CD4-positive, alpha-beta T cell treated with Interferon alpha-2 for 1 hour (primary cell): Measurements from ENCODE around the gene PROS1.
"Not testable (repeated sequence)": the region's sequence is repeated elsewhere in the genome, so short reads cannot be mapped to it uniquely, and the experiment has no call there.

Source experiments
- DNase-seq, 2 donors: peaks; one replicate each; pipeline ENCODE4 v3.0.0-alpha.2; 2020 to 2022

Gene PROS1

GRCh38 chr3:93969443-93969842 lies 4.3 kb downstream of the PROS1 start:
- no peak for DNase-seq

GRCh38 chr3:93965106-93965505 lies 8.6 kb downstream of the PROS1 start:
- not testable (repeated sequence) for DNase-seq

DNA sequence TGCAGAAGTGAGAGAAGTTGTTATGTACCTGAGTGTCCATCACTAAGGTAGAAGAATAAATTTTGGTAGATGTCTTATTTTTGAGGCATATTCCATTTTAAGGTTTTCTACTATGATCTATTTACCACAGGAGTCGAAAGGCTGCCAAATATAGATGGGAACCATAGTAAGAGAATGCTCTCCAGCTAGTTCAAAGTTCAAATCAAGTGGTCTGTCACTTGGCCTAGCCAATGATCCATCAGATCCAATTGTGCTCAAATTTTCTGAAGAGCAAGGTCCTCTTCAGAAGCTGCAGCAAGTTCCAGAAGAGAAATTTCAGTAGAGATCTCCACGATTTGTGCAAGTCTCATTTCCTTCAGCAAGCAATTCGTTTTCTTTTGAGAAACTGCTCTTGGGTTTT lies 10.9 kb downstream of the PROS1 start:
- DNase-seq, result no peak

- no peak for DNase-seq
Observed at GRCh38 chr3:93961489-93961888, 12.2 kb downstream of the PROS1 start.

DNA sequence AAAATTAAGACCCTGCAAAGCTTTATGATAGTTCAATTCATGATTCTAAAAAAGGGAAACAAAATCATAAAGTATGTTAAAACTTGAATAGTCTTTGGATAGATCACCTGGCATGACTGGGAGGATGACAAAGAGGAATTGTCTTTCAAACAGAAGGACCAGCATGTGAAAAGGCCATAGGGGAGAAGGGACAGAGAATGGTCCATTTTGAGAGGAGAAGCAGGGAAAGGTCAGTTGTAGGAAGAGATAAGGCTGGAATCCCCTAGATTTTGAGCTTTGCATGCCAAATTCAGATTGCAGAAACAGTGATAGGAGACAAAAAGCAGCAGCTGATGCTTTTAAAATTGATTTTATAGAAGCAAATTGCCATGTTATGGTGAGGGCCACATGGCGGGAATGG lies 12.7 kb downstream of the PROS1 start:
- no peak for DNase-seq

- not testable (repeated sequence) for DNase-seq
Observed at GRCh38 chr3:93949958-93950357, 23.7 kb downstream of the PROS1 start.

GRCh38 chr3:93937485-93937884 lies 36.2 kb downstream of the PROS1 start:
- not testable (repeated sequence) for DNase-seq

- no peak for DNase-seq
Observed at GRCh38 chr3:93936549-93936948, 37.1 kb downstream of the PROS1 start.

- no peak for DNase-seq
Observed at GRCh38 chr3:93934366-93935046, 39.2 kb downstream of the PROS1 start.

DNA sequence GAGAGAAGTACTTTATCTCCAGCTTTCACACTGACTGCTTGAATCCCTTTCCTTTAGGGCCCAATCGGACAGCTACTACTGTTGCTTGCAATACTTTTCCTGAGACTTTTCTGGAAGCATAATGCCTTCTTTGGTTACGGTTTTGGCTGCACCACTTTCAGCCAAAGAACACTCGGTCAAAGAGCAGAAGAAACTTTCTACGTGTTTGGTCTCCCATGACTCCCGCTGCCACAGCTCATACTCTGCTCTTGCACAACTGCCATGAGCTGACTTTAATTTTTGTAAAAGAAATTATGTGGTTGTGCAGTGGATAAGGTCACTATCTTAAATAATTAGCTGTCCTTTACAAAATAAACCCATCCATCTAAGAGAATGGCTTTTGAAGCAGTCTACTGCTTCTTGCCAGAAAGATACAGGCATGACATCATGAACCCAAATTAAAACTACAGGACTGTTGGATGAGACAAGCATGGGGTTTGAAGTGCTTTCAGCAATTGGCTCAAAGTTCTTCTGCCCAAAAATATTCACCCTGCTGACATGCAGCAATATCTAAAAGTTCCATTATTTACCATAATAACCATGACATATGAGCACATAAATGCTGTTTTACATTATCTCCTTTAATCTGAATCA lies 42.0 kb downstream of the PROS1 start:
- DNase-seq, result no peak

DNA sequence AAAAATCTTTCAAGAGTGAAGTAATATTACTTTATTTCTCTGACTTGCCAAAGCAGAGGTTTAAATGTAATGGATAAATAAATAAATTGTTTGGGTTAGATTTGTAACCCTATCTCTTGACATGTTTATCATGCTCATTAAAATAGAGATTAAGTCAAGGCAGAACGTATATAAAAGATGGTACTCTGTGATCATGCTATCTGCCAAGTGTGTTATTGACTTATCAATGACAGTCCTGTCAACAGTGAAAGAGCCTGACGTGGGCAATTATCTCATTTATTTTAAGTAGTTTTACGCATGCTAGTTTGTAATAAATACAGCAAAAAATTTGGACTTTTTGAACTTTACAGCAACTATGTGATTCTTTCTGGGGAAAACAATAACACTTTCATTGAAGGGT lies 43.7 kb downstream of the PROS1 start:
- no peak for DNase-seq

GRCh38 chr3:93926789-93927188 lies 46.9 kb downstream of the PROS1 start:
- DNase-seq, result no peak

DNA sequence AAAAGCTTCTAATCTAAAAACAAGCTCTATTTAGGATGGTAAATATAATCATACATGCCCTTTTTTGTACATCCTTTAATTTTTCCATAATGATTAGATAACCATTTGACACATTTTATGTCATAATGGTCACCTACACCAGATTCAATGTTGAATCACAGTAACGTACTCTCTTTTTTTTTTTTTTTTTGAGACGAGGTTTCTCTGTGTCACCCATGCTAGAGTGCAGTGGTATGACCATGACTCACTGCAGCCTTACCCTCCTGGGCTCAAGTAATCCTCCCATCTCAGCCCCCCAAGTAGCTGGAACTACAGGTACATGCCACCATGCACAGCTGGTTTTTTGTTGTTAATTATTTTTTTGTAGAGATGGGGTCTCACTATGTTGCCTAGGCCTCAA lies 49.2 kb downstream of the PROS1 start:
- no peak for DNase-seq

DNA sequence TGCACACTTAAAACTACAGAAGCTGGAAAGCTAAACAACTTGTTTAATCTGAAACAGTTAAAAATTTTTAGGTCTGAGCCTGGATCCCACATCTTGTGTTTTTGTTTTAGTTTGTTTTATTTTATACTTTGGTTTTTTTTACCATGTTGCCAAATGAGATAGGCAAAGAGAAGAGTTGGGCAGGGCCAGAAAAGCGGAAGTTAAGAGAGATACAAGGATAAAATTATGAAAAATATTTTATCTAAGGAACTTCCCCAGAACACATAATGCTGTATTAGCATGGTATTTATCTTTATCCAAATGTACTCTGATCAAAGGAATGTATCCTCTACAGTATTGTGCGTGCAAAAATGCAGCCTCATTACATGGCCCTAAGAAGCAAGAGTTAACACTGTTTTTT lies 50.7 kb downstream of the PROS1 start:
- no peak for DNase-seq

- not testable (repeated sequence) for DNase-seq
Observed at GRCh38 chr3:93917546-93918029, 56.1 kb downstream of the PROS1 start.

GRCh38 chr3:93913623-93914022 lies 60.1 kb downstream of the PROS1 start:
- DNase-seq, result not testable (repeated sequence)

GRCh38 chr3:93911206-93911605 lies 62.5 kb downstream of the PROS1 start:
- no peak for DNase-seq

DNA sequence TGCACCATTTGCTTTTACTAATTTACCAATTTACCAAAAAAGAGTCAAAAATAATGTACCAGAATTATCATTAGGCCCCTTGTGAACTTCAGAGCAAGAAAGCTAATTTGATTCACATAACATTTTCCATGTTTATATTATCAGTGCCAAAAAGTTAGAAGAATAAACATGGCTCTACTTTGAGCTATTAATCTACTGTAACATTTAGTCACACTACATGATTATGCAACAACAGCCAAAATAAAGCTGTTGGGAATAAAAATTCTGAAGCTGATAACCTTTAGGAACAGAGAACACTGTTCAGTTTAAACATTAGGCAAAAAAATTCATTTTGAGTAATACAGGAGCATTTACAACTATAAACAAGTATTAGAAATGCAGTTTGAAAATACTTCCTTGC lies 63.6 kb downstream of the PROS1 start:
- DNase-seq, result no peak

- no peak for DNase-seq
Observed at GRCh38 chr3:93907132-93907531, 66.6 kb downstream of the PROS1 start.

DNA sequence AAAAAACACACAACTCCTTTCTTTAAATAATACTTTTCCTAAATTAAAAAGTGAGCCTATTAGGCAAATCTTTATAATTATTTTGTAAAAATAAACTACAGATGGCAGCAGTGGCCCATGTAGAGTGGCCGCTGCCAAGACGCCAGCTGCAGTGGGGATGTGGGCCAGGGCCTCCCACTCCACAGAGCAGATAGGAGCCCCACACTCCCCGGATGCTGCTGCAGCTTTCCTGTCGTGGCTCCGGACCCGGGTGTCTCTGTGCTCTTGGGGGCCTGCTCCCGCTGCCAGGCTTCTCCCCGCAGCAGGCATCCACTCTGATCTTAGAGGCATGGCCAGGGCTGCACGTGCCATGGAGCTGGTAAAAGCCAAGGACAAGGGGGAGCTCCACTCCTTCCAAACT lies 67.5 kb downstream of the PROS1 start:
- DNase-seq, result no peak

DNA sequence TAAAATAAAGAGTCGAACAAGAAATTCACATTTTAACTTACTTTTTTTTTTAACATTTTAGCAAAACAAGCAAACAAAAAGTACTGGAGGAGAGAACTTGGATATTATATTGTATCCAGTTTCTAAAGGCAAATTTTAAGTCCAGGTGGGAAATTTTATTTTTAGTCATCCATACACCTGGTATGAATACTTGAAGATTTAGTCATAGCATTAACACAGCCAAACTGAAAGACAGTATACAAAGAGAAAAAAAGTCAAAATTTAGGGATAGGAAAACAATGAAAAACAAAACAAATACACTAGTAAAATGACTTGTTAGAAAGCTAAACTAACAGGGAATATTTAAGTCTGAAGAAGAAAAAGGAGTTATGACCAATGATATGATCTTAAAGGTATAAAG lies 69.1 kb downstream of the PROS1 start:
- no peak for DNase-seq

DNA sequence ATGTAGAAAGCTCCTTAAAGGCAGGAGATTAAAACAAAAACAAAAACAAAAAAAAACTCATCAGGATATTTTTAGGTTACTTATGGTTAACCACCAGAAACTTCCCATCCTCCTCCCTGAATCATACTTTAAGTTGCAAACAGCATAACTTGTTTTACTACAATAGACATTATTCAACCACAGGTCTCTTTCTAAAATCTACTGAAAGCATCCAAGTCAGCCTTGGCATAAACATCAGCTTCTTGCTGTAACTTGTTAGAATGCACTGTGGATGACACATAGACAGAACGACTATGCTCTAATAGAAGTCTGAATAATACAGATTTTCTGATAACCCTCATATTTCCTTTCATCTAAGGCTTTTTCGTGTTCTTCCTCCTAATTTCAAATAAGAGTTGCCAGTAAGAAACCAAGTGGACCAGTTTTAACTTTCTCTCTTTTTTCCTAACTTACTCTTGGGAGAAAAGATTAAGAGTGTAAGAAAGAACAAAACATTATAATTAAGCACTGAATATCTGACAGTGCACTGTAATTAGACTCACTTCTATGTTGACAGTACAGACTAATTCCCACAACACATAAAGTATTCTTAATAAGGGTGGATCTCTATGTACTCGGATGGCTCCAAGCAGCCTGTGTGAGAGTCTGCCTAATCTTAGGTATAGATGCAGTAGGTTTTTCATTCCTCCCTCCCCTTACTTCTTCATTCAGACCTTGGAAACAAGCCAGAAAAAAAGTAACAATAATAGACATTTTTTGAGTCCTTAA lies 95.3 kb downstream of the PROS1 start:
- not testable (repeated sequence) for DNase-seq

DNA sequence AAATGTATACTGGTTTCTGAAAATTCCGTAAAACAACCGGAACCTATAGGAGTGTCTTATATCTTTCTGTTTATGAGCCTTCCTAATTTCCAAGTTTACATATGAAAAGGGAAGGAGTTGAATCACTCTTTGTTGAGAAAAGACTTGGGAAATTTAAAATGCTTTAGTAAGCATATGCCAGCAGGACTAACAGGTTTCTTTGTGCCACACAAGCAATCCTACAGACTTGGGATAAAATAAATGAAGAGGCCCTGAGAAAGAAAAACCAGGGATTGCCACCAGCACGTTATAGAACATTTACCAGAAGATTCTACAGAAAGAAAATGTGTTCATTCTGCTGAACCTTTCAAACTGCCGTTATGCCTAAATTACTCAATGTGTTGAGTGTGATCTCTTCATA lies 96.3 kb downstream of the PROS1 start:
- DNase-seq, result not testable (repeated sequence)

- DNase-seq, result not testable (repeated sequence)
Observed at GRCh38 chr3:93873412-93873811, 100.3 kb downstream of the PROS1 start.
